Stimulated activated CD8-positive, alpha-beta memory T cell treated with anti-CD3 and anti-CD28 coated beads, Interleukin-7, amount 100 ng/mL, for 4 hours (primary cell): Measurements from ENCODE around the gene AGBL4.

Experiments
- DNase-seq, 2 donors: peaks; one replicate each; pipeline ENCODE4 v3.0.0-alpha.2; 2020; ENCODE audit warnings: low read depth in 2 of 2

AGBL4 gene

GRCh38 chr1:48829446-48829845 lies 1194.3 kb downstream of the AGBL4 start:
- DNase-seq: no peak

GRCh38 chr1:48823168-48823567 lies 1200.6 kb downstream of the AGBL4 start:
- no peak for DNase-seq

GRCh38 chr1:48820491-48820890 lies 1203.3 kb downstream of the AGBL4 start:
- no peak for DNase-seq

GRCh38 chr1:48817505-48818114 lies 1206.1 kb downstream of the AGBL4 start:
- DNase-seq: peak in 1 of 2 donors; percentile 0

- DNase-seq: no peak
These were observed 1213.0 kb downstream of the AGBL4 start for GRCh38 chr1:48810740-48811139.

GRCh38 chr1:48808496-48808895 lies 1215.3 kb downstream of the AGBL4 start:
- no peak for DNase-seq

GRCh38 chr1:48807554-48808260 lies 1216.0 kb downstream of the AGBL4 start:
- DNase-seq: no peak

- DNase-seq: no peak
These were observed 1220.3 kb downstream of the AGBL4 start for GRCh38 chr1:48803474-48803873.

- no peak for DNase-seq
These were observed 1228.9 kb downstream of the AGBL4 start for GRCh38 chr1:48794816-48795215.

- no peak for DNase-seq
These were observed 1229.9 kb downstream of the AGBL4 start for GRCh38 chr1:48793863-48794262.

- DNase-seq: no peak
These were observed 1230.8 kb downstream of the AGBL4 start for GRCh38 chr1:48792961-48793360.

GRCh38 chr1:48790397-48790796 lies 1233.4 kb downstream of the AGBL4 start:
- no peak for DNase-seq

- no peak for DNase-seq
These were observed 1233.9 kb downstream of the AGBL4 start for GRCh38 chr1:48789903-48790302.

GRCh38 chr1:48785869-48786268 lies 1237.9 kb downstream of the AGBL4 start:
- DNase-seq: no peak

- no peak for DNase-seq
These were observed 1239.5 kb downstream of the AGBL4 start for GRCh38 chr1:48784301-48784700.

- no peak for DNase-seq
These were observed 1246.4 kb downstream of the AGBL4 start for GRCh38 chr1:48777219-48777895.

- DNase-seq: peak; percentile 12 to 59
These were observed 1247.1 kb downstream of the AGBL4 start, which contains the start of gene BEND5 for GRCh38 chr1:48776393-48777218. TSS of gene BEND5 (minus strand) at chr1:48776891. CDS start at chr1:48776831, 60 bp downstream.

GRCh38 chr1:48775831-48776392 lies 1247.8 kb downstream of the AGBL4 start:
- no peak for DNase-seq

GRCh38 chr1:48773133-48773532 lies 1250.6 kb downstream of the AGBL4 start:
- no peak for DNase-seq

GRCh38 chr1:48772211-48772610 lies 1251.5 kb downstream of the AGBL4 start:
- no peak for DNase-seq

- no peak for DNase-seq
These were observed 1252.2 kb downstream of the AGBL4 start for GRCh38 chr1:48771561-48771960.
